C4-2B (cell line): ENCODE results near the gene ORM1.

Source experiments
- CTCF ChIP-seq: fragments of 450-650 bp; conservative IDR thresholded peaks from 2 replicates; pipeline ENCODE4 v1.5.1; 2017; ENCODE audit warnings: mild to moderate bottlenecking
- ZFX ChIP-seq: fragments of 450-650 bp; IDR thresholded peaks from 2 replicates; pipeline ENCODE4 v1.6.1; 2017

GRCh38 chr9:114314256-114314867 lies 8.5 kb upstream of the ORM1 start:
- TF ChIP-seq CTCF (no peak), ZFX (no peak)
